ENCODE measurements around the gene KDELR1.

The KDELR1 gene

DNA sequence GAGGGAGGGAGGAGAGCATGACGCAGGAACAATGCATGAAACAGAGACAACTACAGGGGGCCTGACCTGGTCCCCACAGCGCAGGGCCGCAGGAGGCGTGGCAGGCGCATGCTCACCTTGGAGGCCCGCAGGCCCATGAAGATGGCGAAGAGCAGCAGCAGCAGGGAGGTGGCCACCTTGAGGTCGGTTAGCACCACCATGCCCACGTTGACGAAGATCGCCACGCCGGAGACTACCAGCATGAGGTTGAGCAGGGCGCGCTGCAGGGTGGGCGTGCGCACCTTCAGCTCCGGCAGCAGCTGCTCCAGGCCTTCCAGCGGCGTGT lies 49.0 kb downstream of the KDELR1 start:
- no peak for DNase-seq (ENCODE audit: low read depth)

DNA sequence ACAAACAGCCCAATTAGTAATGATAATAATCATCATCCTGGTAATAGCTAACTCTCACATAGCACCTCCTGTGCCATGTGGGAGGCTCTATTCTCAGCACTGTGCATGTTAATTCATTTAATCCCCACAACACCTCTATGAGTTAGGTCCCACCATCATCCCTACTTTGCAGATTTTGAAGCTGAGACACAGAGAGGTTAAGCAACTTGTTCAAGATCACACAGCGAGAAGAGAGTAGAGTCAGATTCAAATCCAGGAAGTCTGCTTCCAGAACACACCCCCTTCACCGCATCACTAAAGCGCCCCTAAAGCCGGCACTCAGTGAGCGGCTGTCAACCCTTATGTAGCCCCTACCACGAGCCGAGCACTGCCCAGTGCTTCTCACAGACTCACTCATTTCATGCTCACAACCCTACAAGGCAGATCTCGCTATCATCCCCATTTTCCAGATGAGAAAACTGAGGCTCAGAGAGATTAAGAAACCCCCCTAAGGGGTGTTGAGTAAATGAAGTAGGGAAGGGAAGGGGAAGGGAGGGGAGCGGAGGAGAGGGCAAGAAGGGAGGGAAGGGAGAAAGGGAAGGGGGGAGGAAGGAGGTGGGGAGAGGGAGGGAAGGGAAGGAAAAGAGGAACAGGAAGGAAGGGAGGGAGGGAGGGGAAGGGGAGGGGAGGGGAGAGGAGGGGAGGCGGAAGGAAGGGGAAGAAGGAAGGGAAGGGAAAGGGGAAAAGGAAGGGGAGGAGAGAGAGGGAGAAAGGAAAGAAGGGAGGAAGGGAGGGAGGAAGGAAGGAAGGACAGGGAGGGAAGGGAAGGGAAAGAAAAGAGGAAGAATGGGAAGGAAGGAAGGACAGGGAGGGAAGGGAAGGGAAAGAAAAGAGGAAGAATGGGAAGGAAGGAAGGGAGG lies 49.6 kb downstream of the KDELR1 start:
- no peak for DNase-seq (ENCODE audit: low read depth)

DNA sequence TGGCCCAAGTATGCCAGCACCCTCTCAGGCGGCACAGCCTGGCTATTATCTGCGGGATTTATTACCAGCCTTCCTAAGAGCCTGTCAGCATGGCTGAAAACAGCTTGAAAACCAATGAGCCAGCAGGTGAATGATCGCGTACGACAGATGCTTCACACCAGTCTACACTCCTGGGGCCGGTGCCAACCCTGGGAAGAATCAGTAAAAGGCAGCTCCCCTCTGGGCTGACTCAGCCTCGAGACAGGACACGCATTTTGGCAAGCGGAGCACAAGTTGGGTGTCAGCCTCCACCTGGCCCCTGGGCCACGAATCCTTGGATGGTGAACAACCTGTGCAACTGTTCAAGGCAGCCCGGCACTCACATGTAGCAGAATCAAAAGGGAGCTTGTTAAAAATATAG lies 50.4 kb downstream of the KDELR1 start:
- DNase-seq (ENCODE audit: low read depth) = no peak

DNA sequence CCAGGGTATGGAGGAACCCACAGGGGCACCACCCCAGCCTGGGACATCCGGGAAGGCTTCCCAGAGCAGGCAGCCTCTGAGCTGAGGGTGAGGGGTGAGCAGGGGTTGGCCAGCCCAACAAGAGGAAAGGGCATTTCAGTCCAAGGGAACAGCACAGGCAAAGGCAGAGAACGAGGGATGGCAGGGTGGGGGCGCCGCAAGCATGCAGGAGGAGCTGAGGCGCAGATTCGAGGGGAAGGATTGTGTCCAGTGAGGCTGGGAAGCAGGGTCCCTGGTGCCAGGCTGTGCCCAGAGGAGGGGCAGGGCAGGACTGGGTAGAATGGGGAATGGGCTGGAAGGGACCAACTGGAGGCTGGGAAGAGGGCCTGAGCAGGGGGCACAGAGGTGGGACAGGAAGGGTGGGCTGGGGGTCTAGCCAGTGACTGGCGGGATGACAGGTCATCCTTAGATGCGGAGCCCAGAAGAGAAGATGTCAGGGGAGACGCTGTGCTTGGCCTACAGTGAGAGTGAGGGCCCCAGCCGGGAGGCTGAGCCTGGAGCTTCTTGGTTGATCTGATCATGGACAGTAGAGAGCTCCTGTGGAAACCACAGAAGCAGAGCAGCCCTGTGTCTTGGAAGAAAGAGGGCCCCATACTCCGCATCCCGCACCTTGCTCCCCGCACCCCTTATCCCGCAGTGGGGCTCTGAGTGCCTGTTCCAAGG lies 52.4 kb downstream of the KDELR1 start:
- no peak for DNase-seq (ENCODE audit: low read depth)

DNA sequence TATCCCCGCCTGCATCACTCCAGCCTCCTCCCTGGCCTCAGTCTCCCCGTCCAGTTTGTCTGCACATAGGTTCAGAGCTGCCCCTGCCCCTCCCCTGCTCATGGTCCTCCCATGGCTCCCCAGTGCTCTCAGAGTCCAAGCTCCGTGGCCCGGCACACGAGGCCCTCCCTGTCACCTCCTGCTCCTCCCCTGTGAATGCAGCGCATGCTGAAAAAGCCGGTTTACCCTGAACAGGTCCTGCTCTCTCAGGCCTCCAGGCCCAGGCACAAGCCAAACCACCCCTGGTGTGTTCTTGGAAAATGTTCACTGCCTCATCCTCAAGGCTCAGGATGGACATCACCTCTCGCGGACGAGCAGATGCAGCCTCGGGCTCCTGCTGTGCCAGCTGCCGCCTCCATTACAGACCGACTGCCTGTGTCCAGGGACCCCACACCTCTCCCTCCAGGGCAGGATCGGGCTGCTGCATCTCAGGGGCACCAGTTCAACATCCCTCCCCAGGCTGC lies 53.0 kb downstream of the KDELR1 start:
- DNase-seq (ENCODE audit: low read depth) = no peak

DNA sequence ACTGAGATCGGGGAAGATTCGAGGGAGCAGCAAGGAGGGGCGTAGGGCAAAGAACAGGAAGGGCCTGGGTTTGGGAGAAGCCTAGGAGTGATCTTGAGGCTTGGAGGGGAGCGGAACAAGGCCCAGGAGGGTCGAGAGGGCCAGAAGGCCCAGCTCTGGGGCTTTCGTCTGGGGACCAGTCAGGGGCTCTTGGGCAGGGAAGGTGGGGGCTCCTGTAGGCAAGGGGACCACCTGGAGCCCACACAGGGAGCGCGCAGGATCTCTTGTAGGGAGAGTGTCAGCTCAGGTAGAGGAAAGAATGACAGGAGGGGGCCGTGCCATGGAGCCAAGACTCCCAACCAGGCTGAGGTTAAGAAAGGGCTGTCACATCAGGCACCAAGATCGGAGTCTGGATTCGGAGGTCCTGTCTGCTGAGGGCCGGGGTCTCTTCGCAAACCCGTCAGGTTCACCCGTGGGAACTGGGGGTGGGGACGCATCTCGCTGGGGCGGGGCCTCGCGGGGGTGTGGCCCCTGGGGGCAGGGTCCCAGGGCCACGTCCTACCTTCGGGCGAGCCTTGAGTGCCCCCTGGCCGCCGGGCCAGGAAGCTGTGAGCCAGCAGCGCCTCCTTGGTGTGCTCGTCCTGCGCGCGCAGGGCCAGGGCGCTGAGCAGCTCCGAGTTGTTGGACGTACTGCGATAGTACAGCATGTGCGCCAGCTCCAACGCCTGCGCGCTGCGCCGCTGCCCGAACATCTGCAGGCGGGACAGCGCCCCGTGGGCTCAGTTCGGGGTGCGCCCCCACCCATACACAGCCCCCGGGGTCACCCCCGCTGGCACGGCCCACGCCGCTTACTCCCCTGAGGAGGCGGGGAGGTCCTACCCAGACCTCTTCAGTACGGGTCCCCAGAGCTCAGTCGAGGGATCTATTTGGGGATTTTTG lies 57.6 kb downstream of the KDELR1 start:
- peak; percentile 92 for DNase-seq (ENCODE audit: low read depth)

DNA sequence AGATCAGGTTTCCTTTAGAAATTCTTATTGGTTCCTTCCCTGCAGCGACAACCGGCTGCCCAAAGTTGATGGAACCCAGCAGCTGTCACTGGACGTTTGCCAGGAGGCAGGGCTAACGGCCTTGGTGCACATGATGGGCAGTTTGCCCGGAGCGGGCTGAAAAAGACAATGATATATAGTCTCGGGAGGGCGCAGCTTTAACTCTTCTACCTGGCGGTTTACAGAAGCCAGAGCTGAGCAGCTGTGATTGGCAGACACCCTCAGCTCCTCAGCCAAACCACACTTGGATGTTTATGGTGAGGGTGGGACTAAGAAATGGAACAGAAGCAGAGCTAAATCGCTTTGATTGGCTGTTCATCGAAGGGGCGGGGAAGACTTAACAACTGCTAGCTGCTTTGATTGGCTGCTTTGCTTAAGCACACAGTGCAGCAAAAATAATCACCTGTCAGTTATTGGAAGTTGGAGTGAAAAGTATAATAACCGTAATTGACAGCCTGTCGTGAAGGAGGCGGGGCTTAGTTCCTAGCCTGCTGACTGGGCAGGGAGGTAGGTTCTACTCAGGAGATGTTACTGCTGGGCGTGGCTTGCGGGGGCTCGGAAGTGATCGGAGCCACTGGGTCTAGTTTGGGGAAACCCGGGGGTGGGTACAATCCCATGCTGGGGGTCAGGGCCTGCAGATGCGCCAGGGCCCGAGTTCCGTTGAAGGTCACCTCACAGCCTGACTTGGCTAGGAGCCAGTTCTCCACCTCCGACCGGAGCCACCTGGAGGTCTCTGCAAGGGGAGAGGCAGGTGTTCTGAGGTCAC lies 58.5 kb downstream of the KDELR1 start:
- DNase-seq (ENCODE audit: low read depth) = peak; percentile 98
